OCI-LY7 (cell line): ENCODE data around the gene LONP1.

Source experiments
- CTCF ChIP-seq: fragments of 200-600 bp; sonication (generic); conservative IDR thresholded peaks from 2 replicates; pipeline ENCODE4 v1.5.1; 2014; ENCODE audit warnings: mild to moderate bottlenecking, antibody characterized with exemption, low read length, moderate library complexity, mixed read lengths
- EZH2phosphoT487 ChIP-seq: fragments of 200-600 bp; sonication (generic); IDR thresholded peaks from 2 replicates; pipeline ENCODE4 v1.6.1; 2018; ENCODE audit warnings: low read depth, borderline replicate concordance, mild to moderate bottlenecking, mixed run types, antibody characterized with exemption, low read length, moderate library complexity, mixed read lengths

- no peak for TF ChIP-seq CTCF
- TF ChIP-seq EZH2phosphoT487, result no peak
These were observed 529 bp downstream of the LONP1 start for GRCh38 chr19:5719274-5719960.
